ENCODE results near the gene AAMP.
A peak's percentile ranks its signal among the peaks of the same experiment; 100 is the strongest.
"Not testable (repeated sequence)": the region's sequence is repeated elsewhere in the genome, so short reads cannot be mapped to it uniquely, and the experiment has no call there.

Gene AAMP, protein sequence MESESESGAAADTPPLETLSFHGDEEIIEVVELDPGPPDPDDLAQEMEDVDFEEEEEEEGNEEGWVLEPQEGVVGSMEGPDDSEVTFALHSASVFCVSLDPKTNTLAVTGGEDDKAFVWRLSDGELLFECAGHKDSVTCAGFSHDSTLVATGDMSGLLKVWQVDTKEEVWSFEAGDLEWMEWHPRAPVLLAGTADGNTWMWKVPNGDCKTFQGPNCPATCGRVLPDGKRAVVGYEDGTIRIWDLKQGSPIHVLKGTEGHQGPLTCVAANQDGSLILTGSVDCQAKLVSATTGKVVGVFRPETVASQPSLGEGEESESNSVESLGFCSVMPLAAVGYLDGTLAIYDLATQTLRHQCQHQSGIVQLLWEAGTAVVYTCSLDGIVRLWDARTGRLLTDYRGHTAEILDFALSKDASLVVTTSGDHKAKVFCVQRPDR

DNA sequence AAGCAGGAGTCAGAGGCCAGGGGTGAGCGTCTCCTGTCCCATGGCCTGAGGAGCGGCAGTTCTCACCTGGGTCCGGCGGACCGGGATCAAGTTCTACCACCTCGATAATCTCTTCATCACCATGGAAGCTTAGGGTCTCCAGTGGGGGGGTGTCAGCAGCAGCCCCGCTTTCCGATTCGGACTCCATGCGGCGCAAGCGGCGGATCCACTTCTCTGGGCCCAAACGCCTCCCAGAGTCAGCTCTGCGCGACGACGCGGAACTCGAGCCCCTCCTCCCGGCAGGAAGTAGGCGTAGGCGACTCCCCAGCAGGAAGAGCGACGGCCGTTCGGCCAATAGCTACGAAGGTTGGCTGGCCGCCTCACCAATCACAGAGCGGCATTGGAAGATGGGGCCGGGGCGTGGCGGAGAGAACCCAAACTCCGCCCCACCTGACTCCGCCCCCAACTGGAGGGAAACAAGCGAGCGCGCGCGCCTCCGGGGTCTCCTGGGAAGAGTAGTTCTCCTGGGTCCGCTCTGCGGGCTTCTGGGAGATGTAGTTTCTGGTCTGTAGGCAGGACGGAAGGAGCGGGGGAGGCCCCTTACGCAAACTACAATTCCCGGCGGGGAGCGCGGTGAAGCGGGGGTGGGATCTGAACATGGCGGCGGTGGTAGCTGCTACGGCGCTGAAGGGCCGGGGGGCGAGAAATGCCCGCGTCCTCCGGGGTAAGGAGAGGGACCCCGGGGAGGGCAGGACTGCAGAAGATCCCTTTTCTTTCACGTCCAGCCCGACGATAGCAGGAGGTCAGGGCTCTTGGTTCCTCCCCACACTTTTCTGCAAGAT lies at the start of gene AAMP, which contains the start of gene PNKD:
TSS of gene AAMP (minus strand) at position 238 of the 821 bp plus-strand sequence. CDS start at position 187, 51 bp downstream.
TSS of gene PNKD (plus strand) at position 620 of the 821 bp plus-strand sequence. CDS start at position 637, 17 bp downstream.
- peak; percentile 97 to 100 for DNase-seq

DNA sequence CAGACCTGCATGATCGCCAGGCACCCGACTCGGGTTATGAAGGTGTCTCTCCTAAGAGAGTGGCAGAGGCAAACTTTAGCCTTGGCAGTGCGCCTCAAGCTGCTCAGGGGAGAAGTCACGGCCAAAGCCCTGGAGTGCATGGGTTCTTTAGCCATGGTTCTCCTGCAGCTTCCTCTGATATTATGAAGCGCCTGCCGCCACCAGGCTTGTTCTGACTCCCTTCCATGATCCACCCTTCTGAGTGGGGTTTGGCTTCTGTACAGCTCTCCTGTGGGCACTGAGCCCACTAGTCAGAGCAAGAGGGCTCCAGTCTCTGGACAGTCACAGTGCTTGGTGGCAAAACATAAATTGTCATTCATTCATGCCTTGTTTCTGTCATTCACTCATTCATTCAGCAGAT lies 48.3 kb upstream of the AAMP start:
- DNase-seq, result no peak

DNA sequence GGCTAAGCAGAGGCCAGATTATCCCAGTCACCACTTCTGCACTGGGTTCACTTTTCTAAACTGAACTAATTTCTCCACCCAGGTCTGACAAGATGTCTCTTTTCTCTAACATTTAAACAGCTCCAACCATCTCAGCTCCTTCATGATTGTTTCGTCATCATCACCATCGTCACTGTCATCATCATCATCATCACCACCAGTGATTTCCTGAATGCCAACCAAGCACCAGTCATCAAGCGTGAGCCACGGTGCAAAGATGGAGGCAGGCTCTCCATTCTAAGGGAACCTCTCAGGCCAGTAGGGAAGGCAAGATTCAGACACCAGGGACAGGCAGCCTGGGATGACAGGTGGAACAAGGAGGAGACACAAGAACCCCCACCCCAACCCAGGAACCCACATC lies 47.9 kb upstream of the AAMP start:
- DNase-seq, result no peak

DNA sequence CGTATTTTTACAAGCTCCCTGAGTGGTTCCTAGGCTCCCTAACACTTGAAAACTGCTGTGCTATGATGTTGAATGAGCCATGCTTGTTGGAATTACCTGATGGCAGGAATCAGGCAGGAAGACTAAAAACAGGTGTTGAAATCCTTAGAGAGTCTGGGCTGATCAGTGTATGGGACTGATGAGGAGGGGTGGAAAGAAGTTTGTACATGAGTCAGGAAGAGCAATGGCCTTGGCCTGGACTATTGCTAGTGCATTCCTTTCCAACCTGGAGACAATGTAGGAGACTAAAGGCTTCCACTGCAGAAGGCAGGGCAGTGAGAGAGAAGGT lies 47.3 kb upstream of the AAMP start:
- no peak for DNase-seq

DNA sequence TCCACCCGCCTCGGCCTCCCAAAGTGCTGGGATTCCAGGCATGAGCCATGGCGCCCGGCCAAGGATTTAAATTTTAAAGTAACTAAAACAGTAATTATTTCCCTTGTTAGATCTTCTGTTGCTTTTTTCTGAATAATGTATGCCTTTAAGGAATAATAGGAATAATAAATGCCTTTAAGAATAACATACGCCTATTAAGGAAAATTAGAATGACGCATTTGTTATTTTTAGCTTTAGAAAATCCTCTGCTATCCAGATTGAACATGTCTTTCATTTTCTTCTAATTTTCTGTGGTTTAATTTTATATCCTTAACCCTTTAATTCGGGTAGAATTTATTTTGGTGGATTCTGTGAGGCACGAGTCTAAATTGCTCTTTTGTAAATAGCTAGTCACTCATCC lies 45.5 kb upstream of the AAMP start:
- DNase-seq, result no peak

DNA sequence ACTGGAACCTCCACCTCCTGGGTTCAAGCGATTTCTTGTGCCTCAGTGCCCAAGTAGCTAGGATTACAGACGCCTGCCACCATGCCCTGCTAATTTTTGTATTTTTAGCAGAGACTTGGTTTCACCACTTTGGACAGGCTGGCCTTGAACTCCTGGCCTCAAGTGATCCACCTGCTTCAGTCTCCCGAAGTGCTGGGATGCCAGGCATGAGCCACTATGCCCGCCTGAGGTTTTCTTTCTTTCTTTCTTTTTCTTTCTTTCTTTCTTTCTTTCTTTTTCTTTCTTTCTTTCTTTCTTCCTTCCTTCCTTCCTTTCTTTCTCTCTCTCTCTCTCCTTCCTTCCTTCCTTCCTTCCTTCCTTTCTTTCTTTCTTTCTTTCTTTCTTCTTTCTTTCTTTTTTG lies 44.8 kb upstream of the AAMP start:
- not testable (repeated sequence) for DNase-seq

DNA sequence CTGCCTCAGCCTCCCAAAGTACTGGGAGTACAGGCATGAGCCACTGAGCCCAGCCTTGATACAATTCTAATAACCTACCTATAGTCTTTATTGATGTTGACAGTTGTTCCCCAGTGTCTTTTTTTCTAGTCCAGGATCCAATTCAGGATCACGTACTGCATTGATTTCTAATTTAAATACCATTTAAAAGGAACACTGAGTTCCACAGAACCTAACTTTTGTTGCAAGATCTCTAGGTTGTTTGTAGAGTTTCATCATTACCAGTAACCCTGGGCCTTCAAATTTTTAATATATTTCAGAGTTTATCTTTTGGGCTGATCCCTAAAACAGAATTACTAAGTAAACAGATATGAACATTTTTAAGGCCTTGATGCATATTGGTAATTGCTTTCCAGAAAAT lies 43.4 kb upstream of the AAMP start:
- no peak for DNase-seq

DNA sequence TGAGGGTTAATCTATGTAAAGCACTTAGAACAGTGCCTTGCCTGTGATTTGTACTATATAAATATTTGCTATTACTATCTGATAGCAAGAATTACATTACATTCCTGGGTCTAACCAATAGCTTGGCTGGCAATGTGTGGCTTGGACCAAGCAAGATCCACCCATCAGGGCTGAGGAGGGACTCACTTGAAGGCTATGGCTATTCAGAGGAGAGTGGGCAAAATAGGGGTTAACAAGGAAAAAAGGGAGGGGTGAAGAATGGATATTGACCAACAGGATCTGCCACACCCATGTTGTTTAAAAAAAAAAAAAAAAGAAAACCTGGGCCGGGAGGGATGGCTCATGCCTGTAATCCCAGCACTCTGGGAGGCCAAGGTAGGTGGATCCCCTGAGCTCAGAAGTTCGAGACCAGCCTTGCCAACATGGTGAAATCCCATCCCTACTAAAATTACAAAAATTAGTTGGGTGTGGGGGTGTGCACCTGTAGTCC lies 42.4 kb upstream of the AAMP start:
- DNase-seq, result no peak

DNA sequence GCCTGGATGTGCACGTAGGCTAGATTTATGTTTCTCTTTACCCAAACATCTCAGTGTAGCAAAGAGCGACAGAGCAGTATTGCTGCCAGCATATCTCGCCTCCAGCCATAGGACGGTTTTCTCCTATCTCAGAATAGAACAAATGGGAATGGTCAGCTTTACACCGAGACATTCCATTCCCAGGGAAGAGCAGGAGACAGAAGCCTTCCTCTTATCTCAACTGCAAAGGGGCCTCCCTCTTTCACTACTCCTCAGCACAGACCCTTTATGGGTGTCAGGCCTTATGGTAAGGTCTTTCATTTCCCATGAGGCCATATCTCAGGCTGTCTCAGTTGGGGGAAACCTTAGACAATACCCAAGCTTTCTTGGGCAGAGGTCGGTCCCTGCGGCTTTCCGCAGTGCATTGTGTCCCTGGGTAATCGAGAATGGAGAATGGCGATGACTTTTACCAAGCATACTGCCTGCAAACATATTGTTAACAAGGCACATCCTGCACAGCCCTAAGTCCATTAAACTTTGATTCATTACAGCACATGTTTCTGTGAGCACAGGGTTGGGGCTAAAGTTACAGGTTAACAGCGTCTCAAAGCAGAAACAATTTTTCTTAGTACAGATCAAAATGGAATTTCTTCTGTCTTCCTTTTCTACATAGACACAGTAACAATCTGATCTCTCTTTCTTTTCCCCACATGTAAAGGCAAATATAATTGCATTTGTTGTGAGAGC lies 41.8 kb upstream of the AAMP start:
- DNase-seq, result not testable (repeated sequence)

DNA sequence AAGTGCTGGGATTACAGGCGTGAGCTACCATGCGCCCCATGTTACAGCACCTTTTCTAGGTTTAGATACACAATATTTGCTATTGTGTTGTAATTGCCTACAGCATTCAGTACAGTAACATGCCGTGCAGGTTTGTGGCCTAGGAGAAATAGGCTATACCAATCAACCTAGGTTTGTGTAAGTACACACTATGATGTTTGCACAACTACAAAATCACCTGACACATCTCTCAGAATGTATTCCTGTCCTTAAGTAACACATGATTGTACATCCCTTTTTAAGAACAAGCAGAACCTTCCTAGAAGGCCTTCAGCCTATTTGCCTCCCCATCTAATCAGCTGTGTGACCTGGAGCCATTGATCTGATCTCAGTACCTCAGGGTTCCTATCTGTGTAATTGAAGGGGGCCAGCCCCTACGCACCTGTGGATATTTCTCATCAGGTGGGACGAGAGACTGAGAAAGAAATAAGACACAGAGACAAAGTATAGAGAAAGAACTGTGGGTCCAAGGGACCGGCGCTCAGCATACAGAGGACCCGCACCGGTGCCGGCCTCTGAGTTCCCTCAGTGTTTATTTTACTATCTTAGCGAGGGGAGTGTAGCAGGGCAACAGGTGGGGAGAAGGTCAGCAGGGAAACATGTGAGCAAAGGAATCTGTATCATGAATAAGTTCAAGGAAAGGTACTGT lies 41.1 kb upstream of the AAMP start:
- DNase-seq, result no peak

DNA sequence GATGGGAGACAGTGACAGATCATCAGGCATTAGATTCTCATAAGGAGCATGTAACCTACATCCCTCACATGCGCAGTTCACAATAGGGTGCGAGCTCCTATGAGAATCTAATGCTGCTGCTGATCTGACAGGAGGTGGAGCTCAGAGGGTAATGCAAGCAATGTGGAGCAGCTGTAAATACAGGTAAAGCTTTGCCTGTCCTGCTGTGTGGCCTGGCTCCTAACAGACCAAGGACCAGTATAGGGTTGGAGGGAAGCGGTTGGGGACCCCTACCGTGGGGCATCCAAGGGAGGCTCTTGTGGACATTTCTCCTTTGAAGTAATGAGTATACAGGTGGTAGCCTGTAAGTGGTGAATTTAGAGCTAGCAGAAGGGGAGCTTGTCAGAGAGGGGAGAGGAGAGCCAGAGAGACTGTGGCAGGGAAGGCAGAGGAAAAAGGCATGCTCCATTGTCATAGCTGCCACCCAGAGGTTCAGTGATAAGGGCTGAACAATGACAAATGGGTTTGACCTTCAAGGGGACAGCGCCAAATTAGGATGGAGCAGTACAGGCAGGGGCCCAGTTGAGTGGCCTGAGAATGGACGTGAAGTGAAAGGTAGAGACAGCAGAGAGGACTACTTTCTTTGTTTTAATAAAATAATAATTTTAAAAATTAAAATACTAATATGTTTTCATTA lies 37.6 kb upstream of the AAMP start:
- no peak for DNase-seq

DNA sequence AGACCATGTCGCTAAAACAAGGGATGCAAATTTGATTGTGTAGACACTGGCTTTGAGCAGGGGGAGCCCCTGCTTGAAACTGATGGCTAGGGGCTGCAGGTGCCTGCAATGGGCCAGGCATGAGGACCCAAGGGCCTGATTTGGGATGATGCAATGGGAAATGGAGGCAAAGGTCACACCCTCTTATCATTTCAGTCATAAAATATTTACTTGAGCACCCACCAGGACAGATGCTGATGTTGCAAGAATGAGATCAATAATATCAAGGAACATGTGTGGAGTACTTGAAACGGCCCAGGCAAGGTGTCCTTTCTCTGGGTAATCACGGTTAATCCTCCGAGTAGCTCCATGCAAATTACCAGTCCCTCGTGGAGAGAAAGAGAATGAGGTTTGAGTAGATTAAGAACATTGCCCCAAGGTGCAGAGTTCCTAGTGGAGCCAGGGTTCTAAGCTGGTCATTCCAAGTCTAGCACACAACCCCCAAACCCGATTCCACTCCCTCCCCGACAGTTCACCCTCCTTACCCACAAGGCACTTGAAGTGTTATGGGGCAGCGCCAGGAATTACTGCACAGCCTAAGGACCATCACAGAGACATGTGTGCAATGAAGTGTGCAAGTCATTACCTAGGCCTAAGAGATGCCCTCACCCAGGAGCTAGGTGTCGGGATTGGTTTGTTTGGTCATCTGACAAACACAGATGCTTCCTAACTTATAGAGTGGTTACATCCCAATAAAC lies 36.4 kb upstream of the AAMP start:
- DNase-seq, result no peak

DNA sequence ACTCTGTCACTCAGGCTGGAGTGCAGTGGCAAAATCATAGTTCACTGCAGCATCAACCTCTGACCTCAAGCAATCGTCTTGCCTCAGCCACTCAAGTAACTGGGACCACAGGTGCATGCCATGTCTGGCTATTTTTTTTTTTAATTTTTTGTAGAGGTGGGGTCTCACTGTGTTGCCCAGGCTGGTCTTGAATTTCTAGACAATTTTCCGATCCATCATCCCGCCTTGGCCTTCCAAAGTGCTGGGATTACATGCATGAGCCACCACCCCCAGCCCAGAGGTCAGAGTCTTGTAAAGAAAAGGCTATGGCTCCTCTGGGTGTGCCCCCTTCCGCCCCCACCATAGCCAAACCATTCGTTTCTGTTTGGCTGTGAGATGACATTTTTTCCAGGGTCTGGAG lies 35.4 kb upstream of the AAMP start:
- no peak for DNase-seq

DNA sequence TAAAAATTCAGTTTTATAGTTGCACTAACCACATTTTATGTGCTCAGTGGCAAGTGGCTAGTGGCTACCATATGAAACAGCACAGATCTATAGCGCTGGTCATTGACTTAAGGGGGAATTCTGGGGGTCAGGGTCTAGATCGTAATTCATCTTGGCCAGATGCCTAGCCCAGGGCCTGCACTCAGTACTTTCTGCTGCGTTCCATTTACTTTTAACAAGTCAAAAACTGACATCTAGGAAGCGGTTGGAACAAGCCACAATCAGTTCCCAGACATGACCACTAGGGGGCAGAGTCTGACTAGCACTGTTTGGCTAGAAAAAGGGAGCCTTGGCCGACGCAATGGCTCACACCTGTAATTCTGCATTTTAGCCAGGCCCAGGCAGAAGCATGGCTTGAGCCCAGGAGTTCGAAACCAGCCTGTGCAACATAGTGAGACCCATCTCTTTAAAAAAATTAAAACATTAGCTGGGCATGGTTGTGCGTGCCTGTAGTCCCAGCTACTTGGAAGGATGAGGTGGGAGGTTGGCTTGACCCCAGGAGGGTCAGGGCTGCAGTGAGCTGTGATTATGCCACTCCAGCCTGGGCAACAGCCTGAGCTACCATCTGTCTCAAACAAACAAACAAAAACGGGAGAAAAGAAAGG lies 31.4 kb upstream of the AAMP start:
- peak; percentile 56 to 87 for DNase-seq

DNA sequence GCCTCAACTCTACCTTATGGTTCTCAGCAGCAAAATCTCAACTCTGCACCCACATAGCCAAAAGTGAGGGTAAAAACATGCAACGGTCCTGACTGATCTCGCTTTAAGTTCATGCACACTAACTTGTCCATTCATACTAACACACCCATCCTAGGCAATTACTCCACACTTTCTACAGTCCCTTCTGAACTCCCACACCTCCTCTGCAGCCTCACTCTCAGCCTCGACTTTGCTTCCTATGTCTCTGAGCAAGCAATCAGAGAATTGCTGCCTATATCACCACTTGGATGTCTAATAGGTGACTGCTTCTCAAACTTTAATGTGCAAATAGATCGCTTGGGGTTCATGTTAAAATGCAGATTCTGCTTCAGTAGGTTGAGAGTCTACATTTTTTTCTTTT lies 30.2 kb upstream of the AAMP start:
- no peak for DNase-seq

DNA sequence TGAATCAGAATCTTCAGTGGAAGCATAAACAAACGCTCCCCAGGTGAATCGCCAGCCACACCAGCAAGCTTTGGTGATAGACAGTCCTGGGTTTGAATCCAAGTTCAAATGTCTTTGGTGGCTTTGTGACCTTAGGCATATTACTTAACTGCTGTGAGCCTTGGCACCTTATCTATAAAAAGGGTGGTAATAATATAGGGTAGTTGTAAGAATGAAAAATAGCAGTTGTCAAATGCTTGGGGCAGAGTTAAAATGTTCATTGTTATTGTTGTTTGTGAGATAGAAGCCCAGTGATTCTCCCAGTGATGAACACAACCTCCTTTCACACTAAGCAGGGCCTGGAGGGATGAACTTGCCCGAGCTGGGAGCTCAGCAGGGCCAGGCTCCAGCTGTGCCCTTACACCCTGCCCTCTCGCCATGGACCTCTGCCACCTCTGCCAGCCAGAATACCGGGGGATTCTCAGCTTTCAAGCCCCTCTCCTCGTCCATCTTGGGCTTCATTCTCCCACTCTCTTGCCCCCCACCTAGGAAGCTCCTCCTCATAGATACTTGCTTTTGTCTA lies 28.5 kb upstream of the AAMP start:
- DNase-seq, result no peak

DNA sequence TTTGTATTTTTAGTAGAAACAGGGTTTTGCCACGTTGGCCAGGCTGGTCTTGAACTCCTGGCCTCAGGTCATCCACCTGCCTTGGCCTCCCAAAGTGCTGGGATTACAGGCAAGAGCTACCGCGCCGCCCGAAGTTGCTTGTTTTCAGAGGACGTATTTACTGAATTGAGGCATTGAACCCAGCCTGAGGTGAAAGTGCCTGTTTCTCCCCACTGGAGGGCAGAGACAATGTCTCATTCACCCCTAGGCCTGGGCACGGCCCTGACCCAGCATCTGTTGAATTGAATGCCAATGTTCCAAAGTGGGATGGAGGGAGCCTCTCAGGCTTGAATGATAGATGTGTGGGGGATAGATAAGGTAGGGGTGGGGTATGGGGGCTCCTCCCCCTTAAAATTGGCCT lies 26.9 kb upstream of the AAMP start:
- no peak for DNase-seq

DNA sequence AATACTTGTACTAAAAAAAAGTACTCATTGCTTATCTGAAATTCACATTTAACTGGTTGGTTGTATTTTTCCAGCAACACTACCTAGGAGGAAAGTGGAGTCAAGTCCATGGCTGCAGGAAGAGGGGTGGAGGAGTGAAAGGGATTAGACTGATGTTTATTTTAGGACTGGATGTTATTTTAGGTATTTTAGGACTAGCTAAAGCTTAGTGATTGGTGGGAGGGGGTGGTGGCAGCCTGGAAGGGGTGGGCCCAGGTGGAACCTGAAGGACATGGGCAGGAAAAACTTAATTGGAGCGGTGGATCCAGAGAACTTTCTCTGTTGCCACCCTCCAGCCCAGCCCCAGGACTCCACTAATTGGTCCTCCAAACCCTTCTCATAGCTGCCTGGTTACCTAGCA lies 26.3 kb upstream of the AAMP start:
- DNase-seq, result no peak

DNA sequence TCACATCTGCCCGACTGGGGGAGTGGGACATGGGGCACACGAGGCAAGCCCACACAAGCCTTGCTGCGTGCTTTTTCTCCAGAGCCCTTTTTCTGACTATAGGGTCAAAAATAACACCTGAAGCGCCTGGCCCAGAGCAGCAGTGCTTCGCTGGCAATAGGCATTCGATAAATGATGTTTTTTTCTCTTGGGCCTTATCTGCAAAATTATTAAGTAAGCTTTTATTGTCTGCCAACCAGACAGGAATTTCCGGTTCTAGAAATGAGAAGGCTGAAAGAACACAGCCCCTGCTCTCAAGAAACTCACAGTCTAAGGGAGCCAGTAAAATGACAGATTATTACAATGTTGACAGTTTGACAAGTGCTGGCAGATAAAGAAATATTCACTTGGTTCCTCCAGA lies 25.1 kb upstream of the AAMP start:
- no peak for DNase-seq

DNA sequence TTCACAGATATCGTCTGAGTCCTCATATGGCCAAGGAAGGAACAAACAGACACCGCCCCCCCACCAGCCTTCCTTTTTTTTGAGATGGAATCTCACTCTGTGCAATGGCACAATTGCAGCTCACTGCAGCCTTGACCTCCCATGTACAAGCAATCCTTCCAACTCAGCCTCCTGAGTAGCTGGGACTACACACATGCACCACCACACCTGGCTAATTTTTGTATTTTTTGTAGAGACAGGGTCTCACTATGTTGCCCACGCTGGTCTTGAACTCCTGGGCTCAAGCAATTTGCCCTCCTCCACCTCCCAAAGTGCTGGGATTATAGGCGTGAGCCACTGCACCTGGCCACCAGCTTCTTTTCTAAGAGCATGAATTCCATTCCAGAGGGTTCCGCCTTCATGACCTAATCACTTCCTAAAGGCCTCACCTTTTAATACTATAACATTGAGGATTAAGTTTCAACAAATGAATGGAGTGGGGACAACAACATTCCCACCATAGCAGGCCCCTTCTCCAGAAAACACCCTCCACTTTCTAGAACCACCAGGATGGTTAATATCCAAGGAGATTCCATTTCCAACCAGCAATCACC lies 24.6 kb upstream of the AAMP start:
- no peak for DNase-seq
